Measurements from ENCODE around the gene MYBBP1A. TPM values are rescaled to one million over a fixed set of nuclear protein-coding genes. Genes with fewer than 3 reads are reported as not detected.

Gene MYBBP1A
- total RNA-seq, 1 experiment from 2014 or later, result 130 TPM

- ChIA-PET CTCF (interaction anchor here (1.0 kb wide), 1 partner anchor 26 kb away, joined by 3 read pairs; no protein-coding TSS in a partner anchor), RAD21 (ENCODE audit: low non-redundant PET in 1 of 2, low total read pairs in 2 of 2, uncharacterized antibody in 2 of 2, unreplicated experiment in 2 of 2) (no interaction called here), POLR2A (no interaction called here)
- Histone ChIP-seq H3K4me1 (ENCODE audit: control insufficient read depth in 1 of 2, insufficient read depth in 2 of 2, low read length in 2 of 2) (peaks cover 3 to 9% of the 10 kb centered on the region in 2 experiments), H3K9me2 (ENCODE audit: insufficient read depth) (no peaks in the 10 kb centered on the region), H4K20me1 (ENCODE audit: insufficient read depth) (no peaks in the 10 kb centered on the region), H3K27ac (ENCODE audit: low read depth, low read length) (no peak overlapping the region), H3K4me3 (replicated peaks in 1 of 2; ENCODE audit: low read depth in 1 of 2, low read length in 2 of 2) (no peak overlapping the region), H3K9ac (ENCODE audit: low read length) (no peak overlapping the region), H3K27me3 (ENCODE audit: insufficient read depth, low read length) (peaks cover 3% of the 10 kb centered on the region; the same call in 1 of the 2 replicates), H3K9me3 (ENCODE audit: control insufficient read depth in 1 of 2, insufficient read depth in 1 of 2, low read depth in 1 of 2, low read length in 2 of 2) (no peaks in the 10 kb centered on the region), H3K4me2 (ENCODE audit: low read length) (no peak overlapping the region), H3K79me2 (ENCODE audit: insufficient read depth, low read length) (no peaks in the 10 kb centered on the region), H2AFZ (ENCODE audit: low read depth, low read length, poor library complexity, severe bottlenecking) (no peak overlapping the region), H3K36me3 (ENCODE audit: control insufficient read depth in 1 of 2, insufficient read depth in 2 of 2, low read length in 2 of 2) (no peaks in the 10 kb centered on the region)
- intact Hi-C loops (cut with micrococcal nuclease), result no loop called here
- ATAC-seq (no peak), DNase-seq (ENCODE audit: low read depth, low spot score) (no peak)
- no peak for TF ChIP-seq POLR2AphosphoS5 (IDR thresholded peaks at IDR 0.05; ENCODE audit: low read depth, low read length)
- no peak for TF ChIP-seq ELF1 (IDR thresholded peaks at IDR 0.05; ENCODE audit: borderline replicate concordance, low read depth)
- TF ChIP-seq EZH2 (IDR thresholded peaks at IDR 0.05), result no peak
- no peak for TF ChIP-seq SIN3A (IDR thresholded peaks at IDR 0.05; ENCODE audit: low read depth)
- no peak for TF ChIP-seq YY1 (IDR thresholded peaks at IDR 0.05; ENCODE audit: extremely low read depth, insufficient replicate concordance, low read depth, low read length)
- TF ChIP-seq ZBTB33 (IDR thresholded peaks at IDR 0.05; ENCODE audit: extremely low read depth, insufficient replicate concordance, low read length), result no peak
- no peak for TF ChIP-seq TCF7L2 (IDR thresholded peaks at IDR 0.05; ENCODE audit: borderline replicate concordance, extremely low read depth, insufficient read depth, insufficient read length)
- no peak for TF ChIP-seq CBX3 (IDR thresholded peaks at IDR 0.05; ENCODE audit: low read depth)
- TF ChIP-seq ZFX (IDR thresholded peaks at IDR 0.05), result no peak
- no peak for TF ChIP-seq FOSL1 (IDR thresholded peaks at IDR 0.05; ENCODE audit: low read depth)
- TF ChIP-seq SRF (IDR thresholded peaks at IDR 0.05; ENCODE audit: low read depth), result no peak
- no peak for TF ChIP-seq RAD21 (IDR thresholded peaks at IDR 0.05; ENCODE audit: low read depth)
- no peak for TF ChIP-seq CEBPB (IDR thresholded peaks at IDR 0.05; ENCODE audit: low read depth)
- TF ChIP-seq EZH2phosphoT487 (IDR thresholded peaks at IDR 0.05; ENCODE audit: borderline replicate concordance), result no peak
- TF ChIP-seq POLR2A (IDR thresholded peaks at IDR 0.05; ENCODE audit: borderline replicate concordance, extremely low read depth, insufficient read depth, insufficient read length), result no peak
- no TSS peak for BruUV-seq (replicated peaks)
Observed at GRCh38 chr17:4593021-4593421, 37.8 kb upstream of the MYBBP1A start.
